PFSK-1 (cell line): ENCODE results near the gene TBC1D9B.

Experiments
- FOXP2 ChIP-seq: optimal IDR thresholded peaks from 2 replicates; pipeline ENCODE3; 2011; ENCODE audit warnings: borderline replicate concordance, control low read depth, inconsistent platforms; ENCODE audit not compliant: insufficient read depth; ENCODE audit errors: extremely low read length, extremely low read depth
- POLR2AphosphoS5 ChIP-seq: IDR thresholded peaks from 2 replicates; pipeline ENCODE4 v1.6.1; 2012; ENCODE audit warnings: low read depth, mild to moderate bottlenecking, control low read depth, low read length, moderate library complexity
- SIN3A ChIP-seq: IDR thresholded peaks from 2 replicates; pipeline ENCODE4 v1.6.1; 2012; ENCODE audit warnings: mild to moderate bottlenecking, low read length, moderate library complexity, borderline replicate concordance; ENCODE audit not compliant: insufficient read depth
- TAF1 ChIP-seq: IDR thresholded peaks from 2 replicates; pipeline ENCODE4 v1.6.1; 2012; ENCODE audit warnings: low read length, control low read depth, borderline replicate concordance; ENCODE audit not compliant: insufficient read depth
- TF ChIP-seq, protein P1 (sequence below), 2 experiments: IDR thresholded peaks; 2 replicates each; pipeline versions ENCODE4 v1.6.1 to v1.8.0; 2011 to 2012; ENCODE audit warnings: low read depth in 2 of 2, low read length in 2 of 2, control low read depth in 1 of 2, inconsistent platforms in 1 of 2, mild to moderate bottlenecking in 1 of 2, moderate library complexity in 1 of 2; ENCODE audit not compliant: insufficient read depth in 1 of 2

TBC1D9B gene

DNA sequence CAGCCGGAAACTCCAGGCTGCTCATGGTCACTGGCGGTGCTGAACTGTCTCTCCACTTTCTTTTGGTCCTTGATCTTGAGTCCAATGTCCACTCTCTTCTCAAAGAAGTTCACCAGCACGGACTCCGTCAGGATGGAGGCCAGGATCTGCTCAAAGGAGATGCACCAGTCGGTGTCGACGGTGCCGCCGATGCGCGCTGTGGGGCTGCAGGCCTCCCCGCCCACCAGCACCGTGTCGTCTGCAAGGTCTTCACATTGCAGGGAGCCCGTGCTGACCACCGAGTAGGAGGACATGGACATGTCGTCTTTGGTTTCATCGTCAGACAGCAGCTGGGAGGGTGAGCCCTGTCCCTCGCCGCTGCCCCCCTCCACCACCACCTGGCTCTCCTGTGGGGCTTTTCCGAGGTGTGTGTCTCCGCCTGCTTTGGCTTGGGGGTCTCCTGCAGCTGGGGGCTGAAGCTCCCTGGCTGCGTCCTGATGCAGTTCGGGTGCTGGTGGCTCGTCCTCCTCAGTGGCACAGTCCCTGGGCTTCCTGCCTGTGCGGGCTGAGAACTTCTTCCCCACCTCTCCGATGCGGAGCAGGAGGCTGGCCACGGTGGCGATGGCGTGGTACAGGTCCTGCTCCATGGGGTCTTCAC, 44.1 kb downstream of the TBC1D9B start:
- TF ChIP-seq, protein P1, sequence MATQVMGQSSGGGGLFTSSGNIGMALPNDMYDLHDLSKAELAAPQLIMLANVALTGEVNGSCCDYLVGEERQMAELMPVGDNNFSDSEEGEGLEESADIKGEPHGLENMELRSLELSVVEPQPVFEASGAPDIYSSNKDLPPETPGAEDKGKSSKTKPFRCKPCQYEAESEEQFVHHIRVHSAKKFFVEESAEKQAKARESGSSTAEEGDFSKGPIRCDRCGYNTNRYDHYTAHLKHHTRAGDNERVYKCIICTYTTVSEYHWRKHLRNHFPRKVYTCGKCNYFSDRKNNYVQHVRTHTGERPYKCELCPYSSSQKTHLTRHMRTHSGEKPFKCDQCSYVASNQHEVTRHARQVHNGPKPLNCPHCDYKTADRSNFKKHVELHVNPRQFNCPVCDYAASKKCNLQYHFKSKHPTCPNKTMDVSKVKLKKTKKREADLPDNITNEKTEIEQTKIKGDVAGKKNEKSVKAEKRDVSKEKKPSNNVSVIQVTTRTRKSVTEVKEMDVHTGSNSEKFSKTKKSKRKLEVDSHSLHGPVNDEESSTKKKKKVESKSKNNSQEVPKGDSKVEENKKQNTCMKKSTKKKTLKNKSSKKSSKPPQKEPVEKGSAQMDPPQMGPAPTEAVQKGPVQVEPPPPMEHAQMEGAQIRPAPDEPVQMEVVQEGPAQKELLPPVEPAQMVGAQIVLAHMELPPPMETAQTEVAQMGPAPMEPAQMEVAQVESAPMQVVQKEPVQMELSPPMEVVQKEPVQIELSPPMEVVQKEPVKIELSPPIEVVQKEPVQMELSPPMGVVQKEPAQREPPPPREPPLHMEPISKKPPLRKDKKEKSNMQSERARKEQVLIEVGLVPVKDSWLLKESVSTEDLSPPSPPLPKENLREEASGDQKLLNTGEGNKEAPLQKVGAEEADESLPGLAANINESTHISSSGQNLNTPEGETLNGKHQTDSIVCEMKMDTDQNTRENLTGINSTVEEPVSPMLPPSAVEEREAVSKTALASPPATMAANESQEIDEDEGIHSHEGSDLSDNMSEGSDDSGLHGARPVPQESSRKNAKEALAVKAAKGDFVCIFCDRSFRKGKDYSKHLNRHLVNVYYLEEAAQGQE (IDR thresholded peaks at IDR 0.05; ENCODE audit: insufficient read depth in 1 of 2, low read depth in 2 of 2, low read length in 2 of 2): no peak
- no peak for TF ChIP-seq TAF1
- TF ChIP-seq POLR2AphosphoS5: no peak
- no peak for TF ChIP-seq SIN3A
- no peak for TF ChIP-seq FOXP2

DNA sequence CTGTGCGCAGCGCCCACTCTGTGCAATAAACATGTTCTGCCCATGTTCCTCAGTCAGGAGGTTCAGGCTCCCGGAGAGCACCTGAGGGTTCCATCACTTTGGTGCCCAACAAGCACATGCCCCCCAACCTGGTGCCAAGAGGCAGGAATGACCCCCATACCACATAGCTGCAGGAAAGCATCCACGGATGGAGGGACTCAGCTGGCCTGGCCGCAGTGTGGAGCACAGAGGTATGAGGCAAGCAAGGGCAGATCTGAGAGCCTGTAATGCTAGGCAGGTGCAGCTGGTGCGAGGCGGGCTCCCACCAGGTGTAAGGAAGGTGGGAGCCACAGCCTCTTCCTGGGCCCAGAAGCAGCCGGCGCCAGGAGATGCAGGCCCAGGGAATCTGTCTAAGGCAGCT, 44.8 kb downstream of the TBC1D9B start:
- TF ChIP-seq, protein P1 (IDR thresholded peaks at IDR 0.05; ENCODE audit: insufficient read depth in 1 of 2, low read depth in 2 of 2, low read length in 2 of 2): no peak
- no peak for TF ChIP-seq FOXP2
- no peak for TF ChIP-seq SIN3A
- no peak for TF ChIP-seq POLR2AphosphoS5
- no peak for TF ChIP-seq TAF1

DNA sequence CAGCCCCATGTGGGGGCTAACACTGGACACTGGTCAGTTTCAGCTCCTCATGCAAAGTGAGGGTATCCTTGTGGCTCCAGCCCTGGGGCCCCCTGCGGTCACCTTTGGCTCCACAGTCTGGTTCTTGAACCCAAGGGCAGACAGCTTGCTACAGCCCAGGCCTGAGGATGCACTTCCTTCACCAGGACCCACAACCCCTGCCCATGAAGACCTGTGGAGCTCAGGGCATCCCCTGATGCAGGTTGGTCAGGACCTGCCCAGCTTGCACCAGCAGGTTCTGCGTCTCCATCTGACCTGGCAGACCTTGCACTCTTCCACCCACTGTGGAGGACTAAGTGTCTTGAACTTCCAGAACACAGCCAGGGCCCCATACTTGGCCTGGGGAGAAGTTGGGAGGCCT, 45.4 kb downstream of the TBC1D9B start:
- no peak for TF ChIP-seq TAF1
- TF ChIP-seq, protein P1 (IDR thresholded peaks at IDR 0.05; ENCODE audit: insufficient read depth in 1 of 2, low read depth in 2 of 2, low read length in 2 of 2): no peak
- no peak for TF ChIP-seq FOXP2
- no peak for TF ChIP-seq SIN3A
- TF ChIP-seq POLR2AphosphoS5: no peak

DNA sequence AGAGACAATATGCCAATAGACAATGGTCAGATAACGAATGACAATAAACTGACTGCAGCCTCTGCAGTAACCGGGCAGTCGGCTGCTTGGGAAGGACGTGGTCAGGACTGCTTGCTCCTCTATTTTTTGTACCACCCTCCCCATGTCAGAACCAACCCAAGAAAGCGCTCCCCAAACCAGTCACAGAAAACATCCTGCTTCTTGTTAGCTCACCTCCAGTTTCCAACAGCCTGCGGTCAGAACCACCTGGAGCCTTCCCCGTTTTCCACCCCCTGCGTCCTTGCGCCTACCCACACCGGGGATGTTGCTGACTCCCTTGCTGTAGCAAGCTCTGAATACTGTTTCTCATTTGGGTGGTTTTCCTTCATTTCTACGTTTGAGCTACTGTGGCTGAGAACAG, 47.4 kb downstream of the TBC1D9B start:
- TF ChIP-seq, protein P1 (IDR thresholded peaks at IDR 0.05; ENCODE audit: insufficient read depth in 1 of 2, low read depth in 2 of 2, low read length in 2 of 2): no peak
- TF ChIP-seq SIN3A (no peak), FOXP2 (no peak), TAF1 (no peak), POLR2AphosphoS5 (no peak)
